MM.1S (cell line): ENCODE results near the gene ARL2BP.

Experiments
- EZH2 ChIP-seq: fragments of 300-600 bp; sonication (generic); optimal IDR thresholded peaks from 2 replicates; pipeline ENCODE3; 2017; ENCODE audit warnings: low read depth, mild to moderate bottlenecking, antibody characterized with exemption, low read length, mixed read lengths
- EZH2phosphoT487 ChIP-seq: fragments of 300-600 bp; sonication (generic); IDR thresholded peaks from 2 replicates; pipeline ENCODE4 v1.6.1; 2018; ENCODE audit warnings: antibody characterized with exemption, low read length
- TF ChIP-seq, protein P1 (sequence below): fragments of 300-600 bp; sonication (generic); IDR thresholded peaks from 2 replicates; pipeline ENCODE4 v1.5.1; 2016; ENCODE audit warnings: antibody characterized with exemption, low read length, mixed read lengths

DNA sequence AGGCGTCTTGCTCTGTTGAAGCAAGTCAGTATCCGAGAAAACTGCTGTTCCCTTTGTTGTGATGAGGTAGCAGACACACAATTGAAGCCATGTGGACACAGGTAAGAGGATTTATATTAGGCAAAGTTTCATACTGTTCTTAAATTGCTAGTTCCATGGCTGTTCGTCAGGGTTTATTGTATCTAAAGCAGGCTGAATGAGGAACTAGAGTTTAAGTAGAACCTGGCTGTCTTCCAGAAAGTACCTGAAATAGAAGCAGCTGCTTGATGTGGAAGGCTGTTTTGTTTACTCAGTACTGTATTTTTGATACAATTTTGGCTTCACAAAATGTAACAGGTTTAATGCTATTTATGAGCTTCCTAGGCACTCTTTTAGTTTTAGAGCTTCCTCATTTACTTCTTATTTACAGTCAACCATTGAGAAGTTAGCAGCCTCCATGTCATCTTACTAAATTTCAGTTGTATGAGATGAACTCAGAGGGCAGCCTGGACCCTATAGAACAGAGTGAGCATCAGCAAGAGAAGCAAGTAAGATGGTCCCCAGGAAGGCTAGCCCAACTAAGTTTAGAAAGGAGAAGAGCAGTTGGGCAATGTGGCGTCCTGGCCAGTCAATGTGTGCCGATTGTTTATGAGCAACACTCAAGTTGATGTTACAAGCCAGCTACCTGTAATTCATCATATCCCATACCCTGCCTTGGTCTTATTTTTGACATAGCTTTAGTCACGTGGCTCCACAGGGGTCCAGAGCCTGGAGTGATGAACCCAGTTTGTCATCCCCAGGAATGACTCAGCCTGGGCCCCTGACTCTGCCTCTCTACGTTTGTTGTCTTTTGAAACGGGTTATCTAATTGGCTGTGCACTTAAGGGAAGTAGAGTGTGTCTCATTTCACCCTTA is 9.7 kb upstream of the ARL2BP start:
- TF ChIP-seq, protein P1, sequence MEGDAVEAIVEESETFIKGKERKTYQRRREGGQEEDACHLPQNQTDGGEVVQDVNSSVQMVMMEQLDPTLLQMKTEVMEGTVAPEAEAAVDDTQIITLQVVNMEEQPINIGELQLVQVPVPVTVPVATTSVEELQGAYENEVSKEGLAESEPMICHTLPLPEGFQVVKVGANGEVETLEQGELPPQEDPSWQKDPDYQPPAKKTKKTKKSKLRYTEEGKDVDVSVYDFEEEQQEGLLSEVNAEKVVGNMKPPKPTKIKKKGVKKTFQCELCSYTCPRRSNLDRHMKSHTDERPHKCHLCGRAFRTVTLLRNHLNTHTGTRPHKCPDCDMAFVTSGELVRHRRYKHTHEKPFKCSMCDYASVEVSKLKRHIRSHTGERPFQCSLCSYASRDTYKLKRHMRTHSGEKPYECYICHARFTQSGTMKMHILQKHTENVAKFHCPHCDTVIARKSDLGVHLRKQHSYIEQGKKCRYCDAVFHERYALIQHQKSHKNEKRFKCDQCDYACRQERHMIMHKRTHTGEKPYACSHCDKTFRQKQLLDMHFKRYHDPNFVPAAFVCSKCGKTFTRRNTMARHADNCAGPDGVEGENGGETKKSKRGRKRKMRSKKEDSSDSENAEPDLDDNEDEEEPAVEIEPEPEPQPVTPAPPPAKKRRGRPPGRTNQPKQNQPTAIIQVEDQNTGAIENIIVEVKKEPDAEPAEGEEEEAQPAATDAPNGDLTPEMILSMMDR, result no peak
- no peak for TF ChIP-seq EZH2phosphoT487
- no peak for TF ChIP-seq EZH2
